ENCODE results near the gene WTAP. TPM values are rescaled to one million over a fixed set of nuclear protein-coding genes. Genes with fewer than 3 reads are reported as not detected.
A peak's percentile ranks its signal among the peaks of the same experiment; 100 is the strongest.

Gene WTAP
- total RNA-seq (2021) = 138 and 142 TPM in 2 replicates
- long read RNA-seq, transcript WTAP-205 (7 exons, 1,623 nt) = minor isoform, 34 of 482 reads
- long read RNA-seq, transcript WTAP-202 (8 exons, 3,656 nt) = major isoform, 103 of 482 reads
- long read RNA-seq, partial matches to known transcripts = 327 of 482 reads
- long read RNA-seq, other reads (novel, unspliced or antisense) = 14 of 482 reads

DNA sequence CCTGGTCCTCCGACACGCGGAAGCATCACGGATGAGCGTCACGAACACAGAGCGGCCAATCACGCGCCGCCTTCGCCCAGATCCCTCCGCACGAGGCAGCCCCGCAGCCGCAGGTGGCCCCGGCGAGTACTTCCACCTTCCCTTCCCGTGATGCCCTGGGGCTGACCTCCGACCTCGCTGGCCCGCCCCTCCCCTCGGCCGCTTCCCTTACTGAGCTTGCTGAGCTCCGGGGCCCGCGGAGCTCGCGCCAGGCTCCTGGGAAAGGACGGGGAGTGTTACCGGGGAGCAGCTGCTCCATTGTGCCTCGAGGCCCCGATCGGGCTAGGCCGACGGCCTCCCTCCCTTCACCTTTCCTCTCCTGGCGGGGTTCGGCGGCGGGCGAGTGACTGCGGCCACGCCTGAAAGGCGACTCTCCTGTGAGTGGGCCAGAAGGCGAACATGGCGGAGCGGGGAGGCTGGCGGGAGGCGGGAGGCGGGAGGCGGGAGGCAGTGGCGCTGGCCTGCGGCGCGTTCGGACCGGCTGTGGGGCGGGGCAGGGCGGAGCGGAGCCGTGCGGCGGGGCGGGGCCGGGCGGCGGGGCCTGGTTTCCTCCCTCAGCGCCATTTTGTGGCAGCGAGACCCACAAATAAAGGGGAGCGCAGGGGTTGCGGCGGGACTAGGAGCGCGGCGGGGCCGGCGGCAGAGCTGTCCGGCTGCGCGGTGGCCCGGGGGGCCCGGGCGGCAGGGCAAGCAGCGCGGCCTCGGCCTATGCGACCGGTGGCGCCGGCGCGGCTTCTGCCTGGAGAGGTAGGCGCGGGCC is at the start of gene WTAP:
Gene WTAP (plus strand): TSS at position 589 of the 799 bp plus-strand sequence. CDS start 8,760 bp downstream, outside the sequence.
- Mint-ChIP-seq H3K4me3 (peak within 1 kb of the TSS; percentile 97 to 98), H3K4me1 (peaks cover 25 to 31% of the 10 kb centered on the region in 2 experiments), H3K27me3 (ENCODE audit: low read depth) (no peaks in the 10 kb centered on the region; the same call in 1 of the 2 replicates), H3K9me3 (no peaks in the 10 kb centered on the region; a peak in 2 of 5 replicates), H3K36me3 (ENCODE audit: insufficient read depth in 1 of 3, low read depth in 3 of 3) (peaks cover 18 to 29% (median 22%) of the 10 kb centered on the region in 3 experiments), H3K27ac (peak within 1 kb of the TSS; percentile 99 to 100 (median 99))
- Histone ChIP-seq H3K4me1 (ENCODE audit: insufficient read depth, low read length) (no peaks in the 10 kb centered on the region), H2BK15ac (ENCODE audit: low read depth, low read length) (no peak within 1 kb of the TSS), H2AK5ac (ENCODE audit: insufficient read length, low read length) (no peak within 1 kb of the TSS), H4K91ac (ENCODE audit: insufficient read length, low read depth, low read length) (no peak within 1 kb of the TSS), H3T11ph (ENCODE audit: low read length) (peak within 1 kb of the TSS; percentile 24), H4K20me1 (ENCODE audit: control insufficient read depth, insufficient read depth, insufficient read length) (no peaks in the 10 kb centered on the region), H3K23ac (ENCODE audit: insufficient read length, low read depth, low read length) (peak within 1 kb of the TSS; percentile 24), H3K23me2 (ENCODE audit: insufficient read length, low read depth, low read length, poor library complexity, severe bottlenecking) (peaks cover 3% of the 10 kb centered on the region), H3K9me3 (ENCODE audit: control insufficient read depth, low read depth, low read length) (no peaks in the 10 kb centered on the region), H3K27ac (ENCODE audit: insufficient read length, low read depth, low read length) (peak within 1 kb of the TSS; percentile 80), H2AFZ (ENCODE audit: low read length) (no peak within 1 kb of the TSS), H3K79me1 (ENCODE audit: insufficient read depth, low read depth, low read length, poor library complexity, severe bottlenecking) (no peaks in the 10 kb centered on the region), H3K4ac (ENCODE audit: low read depth, low read length) (no peak within 1 kb of the TSS; the same call in 1 of the 2 replicates), H3K79me2 (ENCODE audit: insufficient read depth, low read length) (peaks cover 47% of the 10 kb centered on the region), H2BK120ac (ENCODE audit: low read depth, low read length, poor library complexity, severe bottlenecking) (peak within 1 kb of the TSS; percentile 84), H3K4me2 (ENCODE audit: insufficient read depth, insufficient read length, low read length) (peak within 1 kb of the TSS; percentile 88), H3K27me3 (ENCODE audit: insufficient read depth, low read length) (no peaks in the 10 kb centered on the region), H2BK12ac (ENCODE audit: insufficient read length, low read depth, low read length) (no peak within 1 kb of the TSS), H3K18ac (ENCODE audit: insufficient read length, low read depth, low read length) (peak within 1 kb of the TSS; percentile 99), H3K9ac (ENCODE audit: extremely low read depth, insufficient read length, low read length) (peak within 1 kb of the TSS; percentile 99), H2BK5ac (ENCODE audit: insufficient read length, low read length) (no peak within 1 kb of the TSS), H3K14ac (ENCODE audit: insufficient read depth, low read length) (peak within 1 kb of the TSS; percentile 100), H3K56ac (ENCODE audit: insufficient read length, low read depth, low read length) (no peak within 1 kb of the TSS), H4K5ac (ENCODE audit: insufficient read length, low read depth, low read length) (peak within 1 kb of the TSS; percentile 3), H2BK20ac (ENCODE audit: low read depth, low read length, poor library complexity, severe bottlenecking) (peak within 1 kb of the TSS; percentile 12), H4K8ac (replicated peaks; ENCODE audit: insufficient read length, low read depth, low read length) (no peak within 1 kb of the TSS)
- WGBS (ENCODE audit: extremely low coverage, insufficient read length, low lambda C conversion rate) = no CpG with 5 or more reads among the region's 93 CpGs
- TF ChIP-seq CTCF (conservative IDR thresholded peaks at IDR 0.05) = no peak
- DNase-seq = peak; percentile 97

All from H9 (cell line).